WTC11 (cell line): ENCODE results near the gene ZFYVE28. TPM values are rescaled to one million over a fixed set of nuclear protein-coding genes. Genes with fewer than 3 reads are reported as not detected.

Source experiments
- ATAC-seq: fragments of 200-7000 bp; cut with Tn5 transposase; 2 replicates; pipeline ENCODE4 v1.10.0; 2021; ENCODE audit warnings: mild to moderate bottlenecking, moderate library complexity
- CTCF ChIA-PET: fragments of 300-600 bp; sonication (Branson Sonifier 250); formaldehyde crosslinking; loops from one replicate; lab custom pipeline; 2021; ENCODE audit warnings: antibody characterized with exemption; lab: Charles Lee
- POLR2A ChIA-PET: fragments of 350-600 bp; sonication (Branson Sonifier 250); formaldehyde crosslinking; loops from one replicate; lab custom pipeline; 2021; ENCODE audit warnings: antibody characterized with exemption; lab: Charles Lee
- DNase-seq: peaks from one replicate; pipeline ENCODE4 v3.0.0; 2021; ENCODE audit warnings: low spot score
- H3K27ac Mint-ChIP-seq: 2 replicates; pipeline ENCODE4 v1.8.0; 2021; ENCODE audit warnings: mixed read lengths
- H3K27me3 Mint-ChIP-seq: 2 replicates; pipeline ENCODE4 v1.8.0; 2021; ENCODE audit warnings: low read depth, mild to moderate bottlenecking, moderate library complexity, mixed read lengths
- H3K36me3 Mint-ChIP-seq: 2 replicates; pipeline ENCODE4 v1.8.0; 2021; ENCODE audit warnings: mixed read lengths
- H3K4me1 Mint-ChIP-seq: 2 replicates; pipeline ENCODE4 v1.8.0; 2022; ENCODE audit warnings: mixed read lengths
- H3K4me3 Mint-ChIP-seq: 2 replicates; pipeline ENCODE4 v1.8.0; 2021; ENCODE audit warnings: mild to moderate bottlenecking, moderate library complexity, mixed read lengths
- H3K9me3 Mint-ChIP-seq: 2 replicates; pipeline ENCODE4 v1.8.0; 2021; ENCODE audit warnings: mixed read lengths
- ESRRA ChIP-seq: sonication (generic); formaldehyde crosslinking; IDR thresholded peaks from 2 replicates; pipeline ENCODE4 v1.8.1; 2022; ENCODE audit warnings: mild to moderate bottlenecking, missing genetic modification reagents, borderline replicate concordance
- GABPB1 ChIP-seq: sonication (generic); formaldehyde crosslinking; IDR thresholded peaks from 2 replicates; pipeline ENCODE4 v1.8.1; 2023; ENCODE audit warnings: mild to moderate bottlenecking, missing genetic modification reagents
- NFATC4 ChIP-seq: fragments of 250-450 bp; sonication (Bioruptor Pico); IDR thresholded peaks from 2 replicates; pipeline ENCODE4 v1.9.0; 2021; ENCODE audit warnings: mild to moderate bottlenecking
- NR3C1 ChIP-seq: sonication (generic); formaldehyde crosslinking; conservative IDR thresholded peaks from 2 replicates; pipeline ENCODE4 v1.8.1; 2023; ENCODE audit warnings: low read depth, mild to moderate bottlenecking, missing genetic modification reagents
- TEAD1 ChIP-seq: sonication (generic); formaldehyde crosslinking; IDR thresholded peaks from 2 replicates; pipeline ENCODE4 v1.8.0; 2022; ENCODE audit warnings: mild to moderate bottlenecking, missing genetic modification reagents
- ZNF396 ChIP-seq: fragments of 250-450 bp; sonication (Bioruptor Pico); IDR thresholded peaks from 2 replicates; pipeline ENCODE4 v1.8.0; 2021; ENCODE audit warnings: mild to moderate bottlenecking, moderate library complexity, borderline replicate concordance
- total RNA-seq: library from RNA; stranded (reverse); gene quantifications from 3 replicates; pipeline ENCODE4 v1.2.3, GENCODE V29; 2021
- TF ChIP-seq, protein P1 (sequence below): fragments of 250-450 bp; sonication (Bioruptor Pico); IDR thresholded peaks from 2 replicates; pipeline ENCODE4 v1.9.0; 2021; ENCODE audit warnings: mild to moderate bottlenecking, borderline replicate concordance
- TF ChIP-seq, protein P2 (sequence below): sonication (generic); formaldehyde crosslinking; IDR thresholded peaks from 2 replicates; pipeline ENCODE4 v1.8.1; 2022; ENCODE audit warnings: low read depth, missing genetic modification reagents, borderline replicate concordance
- TF ChIP-seq, protein P3 (sequence below): sonication (generic); formaldehyde crosslinking; conservative IDR thresholded peaks from 2 replicates; pipeline ENCODE4 v1.8.1; 2022; ENCODE audit warnings: mild to moderate bottlenecking, missing genetic modification reagents
- TF ChIP-seq, protein P4 (sequence below): fragments of 250-450 bp; sonication (Bioruptor Pico); IDR thresholded peaks from 2 replicates; pipeline ENCODE4 v2.1.2; 2022; ENCODE audit warnings: mild to moderate bottlenecking, moderate library complexity
- TF ChIP-seq, protein P5 (sequence below): fragments of 250-450 bp; sonication (Bioruptor Pico); IDR thresholded peaks from 2 replicates; pipeline ENCODE4 v1.8.0; 2021; ENCODE audit warnings: mild to moderate bottlenecking
- TF ChIP-seq, protein P6 (sequence below): sonication (generic); formaldehyde crosslinking; IDR thresholded peaks from 2 replicates; pipeline ENCODE4 v1.8.0; 2023; ENCODE audit warnings: mild to moderate bottlenecking, missing genetic modification reagents
- TF ChIP-seq, protein P7 (sequence below): sonication (generic); formaldehyde crosslinking; conservative IDR thresholded peaks from 2 replicates; pipeline ENCODE4 v1.8.1; 2023; ENCODE audit warnings: mild to moderate bottlenecking, low read depth, missing genetic modification reagents, moderate library complexity
- TF ChIP-seq, protein P8 (sequence below): sonication (generic); formaldehyde crosslinking; IDR thresholded peaks from 2 replicates; pipeline ENCODE4 v1.8.1; 2022; ENCODE audit warnings: missing genetic modification reagents, borderline replicate concordance

ZFYVE28 gene
- total RNA-seq, 1 experiment from 2014 or later, result 7.8 TPM

DNA sequence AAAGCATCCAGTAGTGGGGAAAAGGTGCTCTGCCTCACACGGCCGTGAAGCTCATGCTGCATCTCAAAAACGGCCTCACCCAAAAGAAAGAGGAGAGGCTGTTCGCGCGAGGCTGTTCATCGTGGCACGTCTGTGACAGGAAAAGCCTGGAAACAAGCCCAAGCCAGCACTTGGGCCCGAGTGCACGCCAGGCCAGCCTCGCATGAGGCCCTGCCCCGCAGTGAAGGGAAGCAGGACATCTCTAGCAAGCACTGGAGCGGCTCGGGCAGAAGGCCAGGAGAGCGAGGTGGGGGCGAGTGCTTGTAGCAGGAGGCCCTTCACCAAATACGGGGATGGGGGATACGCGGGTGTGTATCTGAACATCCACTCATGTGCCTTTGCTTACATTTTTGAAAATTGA lies 116.6 kb downstream of the ZFYVE28 start (continued):
- TF ChIP-seq, protein P1, sequence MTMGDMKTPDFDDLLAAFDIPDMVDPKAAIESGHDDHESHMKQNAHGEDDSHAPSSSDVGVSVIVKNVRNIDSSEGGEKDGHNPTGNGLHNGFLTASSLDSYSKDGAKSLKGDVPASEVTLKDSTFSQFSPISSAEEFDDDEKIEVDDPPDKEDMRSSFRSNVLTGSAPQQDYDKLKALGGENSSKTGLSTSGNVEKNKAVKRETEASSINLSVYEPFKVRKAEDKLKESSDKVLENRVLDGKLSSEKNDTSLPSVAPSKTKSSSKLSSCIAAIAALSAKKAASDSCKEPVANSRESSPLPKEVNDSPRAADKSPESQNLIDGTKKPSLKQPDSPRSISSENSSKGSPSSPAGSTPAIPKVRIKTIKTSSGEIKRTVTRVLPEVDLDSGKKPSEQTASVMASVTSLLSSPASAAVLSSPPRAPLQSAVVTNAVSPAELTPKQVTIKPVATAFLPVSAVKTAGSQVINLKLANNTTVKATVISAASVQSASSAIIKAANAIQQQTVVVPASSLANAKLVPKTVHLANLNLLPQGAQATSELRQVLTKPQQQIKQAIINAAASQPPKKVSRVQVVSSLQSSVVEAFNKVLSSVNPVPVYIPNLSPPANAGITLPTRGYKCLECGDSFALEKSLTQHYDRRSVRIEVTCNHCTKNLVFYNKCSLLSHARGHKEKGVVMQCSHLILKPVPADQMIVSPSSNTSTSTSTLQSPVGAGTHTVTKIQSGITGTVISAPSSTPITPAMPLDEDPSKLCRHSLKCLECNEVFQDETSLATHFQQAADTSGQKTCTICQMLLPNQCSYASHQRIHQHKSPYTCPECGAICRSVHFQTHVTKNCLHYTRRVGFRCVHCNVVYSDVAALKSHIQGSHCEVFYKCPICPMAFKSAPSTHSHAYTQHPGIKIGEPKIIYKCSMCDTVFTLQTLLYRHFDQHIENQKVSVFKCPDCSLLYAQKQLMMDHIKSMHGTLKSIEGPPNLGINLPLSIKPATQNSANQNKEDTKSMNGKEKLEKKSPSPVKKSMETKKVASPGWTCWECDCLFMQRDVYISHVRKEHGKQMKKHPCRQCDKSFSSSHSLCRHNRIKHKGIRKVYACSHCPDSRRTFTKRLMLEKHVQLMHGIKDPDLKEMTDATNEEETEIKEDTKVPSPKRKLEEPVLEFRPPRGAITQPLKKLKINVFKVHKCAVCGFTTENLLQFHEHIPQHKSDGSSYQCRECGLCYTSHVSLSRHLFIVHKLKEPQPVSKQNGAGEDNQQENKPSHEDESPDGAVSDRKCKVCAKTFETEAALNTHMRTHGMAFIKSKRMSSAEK (CRISPR knock-in tag), result no peak
- TF ChIP-seq, protein P2, sequence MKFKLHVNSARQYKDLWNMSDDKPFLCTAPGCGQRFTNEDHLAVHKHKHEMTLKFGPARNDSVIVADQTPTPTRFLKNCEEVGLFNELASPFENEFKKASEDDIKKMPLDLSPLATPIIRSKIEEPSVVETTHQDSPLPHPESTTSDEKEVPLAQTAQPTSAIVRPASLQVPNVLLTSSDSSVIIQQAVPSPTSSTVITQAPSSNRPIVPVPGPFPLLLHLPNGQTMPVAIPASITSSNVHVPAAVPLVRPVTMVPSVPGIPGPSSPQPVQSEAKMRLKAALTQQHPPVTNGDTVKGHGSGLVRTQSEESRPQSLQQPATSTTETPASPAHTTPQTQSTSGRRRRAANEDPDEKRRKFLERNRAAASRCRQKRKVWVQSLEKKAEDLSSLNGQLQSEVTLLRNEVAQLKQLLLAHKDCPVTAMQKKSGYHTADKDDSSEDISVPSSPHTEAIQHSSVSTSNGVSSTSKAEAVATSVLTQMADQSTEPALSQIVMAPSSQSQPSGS, result no peak
- TF ChIP-seq ESRRA, result no peak
- TF ChIP-seq TEAD1 (CRISPR knock-in tag), result no peak
- TF ChIP-seq, protein P3, sequence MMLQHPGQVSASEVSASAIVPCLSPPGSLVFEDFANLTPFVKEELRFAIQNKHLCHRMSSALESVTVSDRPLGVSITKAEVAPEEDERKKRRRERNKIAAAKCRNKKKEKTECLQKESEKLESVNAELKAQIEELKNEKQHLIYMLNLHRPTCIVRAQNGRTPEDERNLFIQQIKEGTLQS (CRISPR knock-in tag), result no peak
- TF ChIP-seq, protein P4, sequence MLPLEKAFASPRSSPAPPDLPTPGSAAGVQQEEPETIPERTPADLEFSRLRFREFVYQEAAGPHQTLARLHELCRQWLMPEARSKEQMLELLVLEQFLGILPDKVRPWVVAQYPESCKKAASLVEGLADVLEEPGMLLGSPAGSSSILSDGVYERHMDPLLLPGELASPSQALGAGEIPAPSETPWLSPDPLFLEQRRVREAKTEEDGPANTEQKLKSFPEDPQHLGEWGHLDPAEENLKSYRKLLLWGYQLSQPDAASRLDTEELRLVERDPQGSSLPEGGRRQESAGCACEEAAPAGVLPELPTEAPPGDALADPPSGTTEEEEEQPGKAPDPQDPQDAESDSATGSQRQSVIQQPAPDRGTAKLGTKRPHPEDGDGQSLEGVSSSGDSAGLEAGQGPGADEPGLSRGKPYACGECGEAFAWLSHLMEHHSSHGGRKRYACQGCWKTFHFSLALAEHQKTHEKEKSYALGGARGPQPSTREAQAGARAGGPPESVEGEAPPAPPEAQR (CRISPR knock-in tag), result no peak
- TF ChIP-seq, protein P5, sequence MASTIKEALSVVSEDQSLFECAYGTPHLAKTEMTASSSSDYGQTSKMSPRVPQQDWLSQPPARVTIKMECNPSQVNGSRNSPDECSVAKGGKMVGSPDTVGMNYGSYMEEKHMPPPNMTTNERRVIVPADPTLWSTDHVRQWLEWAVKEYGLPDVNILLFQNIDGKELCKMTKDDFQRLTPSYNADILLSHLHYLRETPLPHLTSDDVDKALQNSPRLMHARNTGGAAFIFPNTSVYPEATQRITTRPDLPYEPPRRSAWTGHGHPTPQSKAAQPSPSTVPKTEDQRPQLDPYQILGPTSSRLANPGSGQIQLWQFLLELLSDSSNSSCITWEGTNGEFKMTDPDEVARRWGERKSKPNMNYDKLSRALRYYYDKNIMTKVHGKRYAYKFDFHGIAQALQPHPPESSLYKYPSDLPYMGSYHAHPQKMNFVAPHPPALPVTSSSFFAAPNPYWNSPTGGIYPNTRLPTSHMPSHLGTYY (CRISPR knock-in tag), result no peak
- no peak for TF ChIP-seq NR3C1 (CRISPR knock-in tag)
- no peak for TF ChIP-seq ZNF396 (CRISPR knock-in tag)
- TF ChIP-seq, protein P6, sequence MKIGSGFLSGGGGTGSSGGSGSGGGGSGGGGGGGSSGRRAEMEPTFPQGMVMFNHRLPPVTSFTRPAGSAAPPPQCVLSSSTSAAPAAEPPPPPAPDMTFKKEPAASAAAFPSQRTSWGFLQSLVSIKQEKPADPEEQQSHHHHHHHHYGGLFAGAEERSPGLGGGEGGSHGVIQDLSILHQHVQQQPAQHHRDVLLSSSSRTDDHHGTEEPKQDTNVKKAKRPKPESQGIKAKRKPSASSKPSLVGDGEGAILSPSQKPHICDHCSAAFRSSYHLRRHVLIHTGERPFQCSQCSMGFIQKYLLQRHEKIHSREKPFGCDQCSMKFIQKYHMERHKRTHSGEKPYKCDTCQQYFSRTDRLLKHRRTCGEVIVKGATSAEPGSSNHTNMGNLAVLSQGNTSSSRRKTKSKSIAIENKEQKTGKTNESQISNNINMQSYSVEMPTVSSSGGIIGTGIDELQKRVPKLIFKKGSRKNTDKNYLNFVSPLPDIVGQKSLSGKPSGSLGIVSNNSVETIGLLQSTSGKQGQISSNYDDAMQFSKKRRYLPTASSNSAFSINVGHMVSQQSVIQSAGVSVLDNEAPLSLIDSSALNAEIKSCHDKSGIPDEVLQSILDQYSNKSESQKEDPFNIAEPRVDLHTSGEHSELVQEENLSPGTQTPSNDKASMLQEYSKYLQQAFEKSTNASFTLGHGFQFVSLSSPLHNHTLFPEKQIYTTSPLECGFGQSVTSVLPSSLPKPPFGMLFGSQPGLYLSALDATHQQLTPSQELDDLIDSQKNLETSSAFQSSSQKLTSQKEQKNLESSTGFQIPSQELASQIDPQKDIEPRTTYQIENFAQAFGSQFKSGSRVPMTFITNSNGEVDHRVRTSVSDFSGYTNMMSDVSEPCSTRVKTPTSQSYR (CRISPR knock-in tag), result no peak

DNA sequence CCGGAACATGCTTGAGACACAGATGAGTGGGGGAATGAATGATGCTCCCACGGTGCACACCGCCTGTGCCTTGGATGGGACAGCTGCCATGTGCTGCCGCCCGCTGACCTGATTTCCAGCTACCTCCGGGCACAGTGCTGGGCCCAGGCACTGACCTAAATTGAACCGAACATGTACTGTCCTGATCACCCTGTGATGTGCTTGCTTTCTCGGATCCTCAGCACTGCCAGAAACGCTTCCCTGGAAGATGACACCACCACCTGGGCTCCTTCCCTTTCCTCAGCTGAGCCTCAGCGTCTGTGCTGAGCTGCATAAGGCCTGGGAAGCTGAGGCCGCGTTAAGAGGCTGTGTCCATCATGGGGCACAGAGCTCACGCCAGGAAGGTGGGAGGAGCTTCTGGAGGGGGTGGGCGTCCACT lies 117.2 kb downstream of the ZFYVE28 start:
- DNase-seq, result no peak
- CTCF ChIA-PET, result interaction anchor here (1.4 to 1.5 kb wide), 3 partner anchors 80 to 112 kb away, joined by 3 to 4 read pairs (median 3); no protein-coding TSS in a partner anchor
- TF ChIP-seq GABPB1 (CRISPR knock-in tag) (no peak), NFATC4 (CRISPR knock-in tag) (no peak)
- TF ChIP-seq, protein P7, sequence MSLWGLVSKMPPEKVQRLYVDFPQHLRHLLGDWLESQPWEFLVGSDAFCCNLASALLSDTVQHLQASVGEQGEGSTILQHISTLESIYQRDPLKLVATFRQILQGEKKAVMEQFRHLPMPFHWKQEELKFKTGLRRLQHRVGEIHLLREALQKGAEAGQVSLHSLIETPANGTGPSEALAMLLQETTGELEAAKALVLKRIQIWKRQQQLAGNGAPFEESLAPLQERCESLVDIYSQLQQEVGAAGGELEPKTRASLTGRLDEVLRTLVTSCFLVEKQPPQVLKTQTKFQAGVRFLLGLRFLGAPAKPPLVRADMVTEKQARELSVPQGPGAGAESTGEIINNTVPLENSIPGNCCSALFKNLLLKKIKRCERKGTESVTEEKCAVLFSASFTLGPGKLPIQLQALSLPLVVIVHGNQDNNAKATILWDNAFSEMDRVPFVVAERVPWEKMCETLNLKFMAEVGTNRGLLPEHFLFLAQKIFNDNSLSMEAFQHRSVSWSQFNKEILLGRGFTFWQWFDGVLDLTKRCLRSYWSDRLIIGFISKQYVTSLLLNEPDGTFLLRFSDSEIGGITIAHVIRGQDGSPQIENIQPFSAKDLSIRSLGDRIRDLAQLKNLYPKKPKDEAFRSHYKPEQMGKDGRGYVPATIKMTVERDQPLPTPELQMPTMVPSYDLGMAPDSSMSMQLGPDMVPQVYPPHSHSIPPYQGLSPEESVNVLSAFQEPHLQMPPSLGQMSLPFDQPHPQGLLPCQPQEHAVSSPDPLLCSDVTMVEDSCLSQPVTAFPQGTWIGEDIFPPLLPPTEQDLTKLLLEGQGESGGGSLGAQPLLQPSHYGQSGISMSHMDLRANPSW (CRISPR knock-in tag), result no peak
- TF ChIP-seq, protein P8, sequence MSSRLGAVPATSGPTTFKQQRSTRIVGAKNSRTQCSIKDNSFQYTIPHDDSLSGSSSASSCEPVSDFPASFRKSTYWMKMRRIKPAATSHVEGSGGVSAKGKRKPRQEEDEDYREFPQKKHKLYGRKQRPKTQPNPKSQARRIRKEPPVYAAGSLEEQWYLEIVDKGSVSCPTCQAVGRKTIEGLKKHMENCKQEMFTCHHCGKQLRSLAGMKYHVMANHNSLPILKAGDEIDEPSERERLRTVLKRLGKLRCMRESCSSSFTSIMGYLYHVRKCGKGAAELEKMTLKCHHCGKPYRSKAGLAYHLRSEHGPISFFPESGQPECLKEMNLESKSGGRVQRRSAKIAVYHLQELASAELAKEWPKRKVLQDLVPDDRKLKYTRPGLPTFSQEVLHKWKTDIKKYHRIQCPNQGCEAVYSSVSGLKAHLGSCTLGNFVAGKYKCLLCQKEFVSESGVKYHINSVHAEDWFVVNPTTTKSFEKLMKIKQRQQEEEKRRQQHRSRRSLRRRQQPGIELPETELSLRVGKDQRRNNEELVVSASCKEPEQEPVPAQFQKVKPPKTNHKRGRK (CRISPR knock-in tag), result no peak
- TF ChIP-seq, protein P1 (CRISPR knock-in tag), result no peak

More for the DNA sequence above, 117.2 kb downstream of the ZFYVE28 start:
- POLR2A ChIA-PET, result no interaction called here
- Mint-ChIP-seq H3K36me3 (peaks cover 7% of the 10 kb centered on the region), H3K27me3 (no peaks in the 10 kb centered on the region; the same call in 1 of the 2 replicates), H3K4me3 (no peak overlapping the region), H3K4me1 (peaks cover 7% of the 10 kb centered on the region; the same call in 1 of the 2 replicates), H3K27ac (peak overlapping the region; percentile 29; the same call in 1 of the 2 replicates), H3K9me3 (peaks cover 8% of the 10 kb centered on the region)
- no peak for ATAC-seq
